ENCODE data around the gene FHL2.

DNA sequence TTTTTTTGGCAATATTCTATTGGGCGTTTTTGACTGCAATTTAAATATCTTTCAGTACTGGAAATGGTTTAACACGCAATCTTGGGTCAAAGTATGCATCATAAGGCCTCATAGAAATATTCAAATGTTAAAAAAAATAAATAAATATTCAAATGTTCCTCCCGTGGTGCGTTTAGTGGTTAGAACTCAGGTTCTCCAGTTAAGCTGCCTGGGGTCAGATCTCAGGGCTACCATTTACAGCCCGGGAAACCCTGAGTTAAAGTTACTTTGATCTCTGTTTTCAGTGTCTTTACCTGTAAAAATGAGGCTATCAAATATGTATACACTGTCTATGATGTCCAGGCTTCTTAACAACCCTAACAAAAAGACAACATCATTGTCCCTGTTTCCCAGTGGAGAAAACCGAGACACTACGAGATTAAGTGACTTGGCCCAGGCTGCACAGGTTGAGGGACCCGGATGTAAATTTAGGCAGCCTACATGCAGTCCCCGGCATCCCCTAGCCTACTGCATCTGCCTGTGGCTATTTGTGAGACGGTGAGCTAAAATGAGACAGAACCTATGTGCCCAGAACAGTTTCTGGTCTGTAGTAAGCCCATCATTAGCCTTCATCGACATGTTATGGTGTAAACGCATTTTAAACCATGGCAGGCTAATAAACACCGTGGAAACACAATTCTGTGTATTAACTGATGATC lies 1.7 kb downstream of the FHL2 start:
- TF ChIP-seq POLR2A (IDR thresholded peaks at IDR 0.05) (no peak), CTCF (IDR thresholded peaks at IDR 0.05 in 4 of 5, conservative IDR thresholded peaks at IDR 0.05 in 1 of 5) (no peak)

Data from gastrocnemius medialis (tissue), 4 donors.